Right lobe of liver (tissue), 6 donors: ENCODE measurements around the gene CEMIP2. TPM values are rescaled to one million over a fixed set of nuclear protein-coding genes. Genes with fewer than 3 reads are reported as not detected.

Experiments
- ATAC-seq, 4 donors: fragments of 200-7000 bp; cut with Tn5 transposase; one replicate each; pipeline ENCODE4 v1.9.1; 2020; ENCODE audit warnings: mild to moderate bottlenecking in 4 of 4, moderate library complexity in 4 of 4
- DNase-seq, 3 donors: peaks; one replicate each; pipeline ENCODE4 v3.0.0-alpha.2; 2020
- H3K27ac ChIP-seq, 3 donors: fragments of 200-600 bp; one replicate each; pipeline ENCODE4 v1.8.0; 2022
- H3K27me3 ChIP-seq, 2 donors: fragments of 200-600 bp; one replicate each; pipeline ENCODE4 v1.8.0; 2022
- H3K36me3 ChIP-seq, 4 donors: fragments of 200-600 bp; sonication (generic) in 1 of 4; one replicate each; pipeline versions ENCODE4 v1.5.1 to v1.8.0; 2017 to 2022; ENCODE audit warnings: control low read depth in 1 of 4
- H3K4me1 ChIP-seq, 4 donors: fragments of 200-600 bp; sonication (generic) in 1 of 4; one replicate each; pipeline versions ENCODE4 v1.5.1 to v1.8.0; 2017 to 2022; ENCODE audit warnings: control low read depth in 1 of 4
- H3K4me3 ChIP-seq, 3 donors: fragments of 200-600 bp; one replicate each; pipeline ENCODE4 v1.8.0; 2022
- H3K9me3 ChIP-seq, 4 donors: fragments of 200-600 bp; sonication (generic) in 1 of 4; one replicate each; pipeline versions ENCODE4 v1.5.1 to v1.8.0; 2017 to 2022; ENCODE audit warnings: control low read depth in 1 of 4
- POLR2A ChIP-seq: fragments of 450-650 bp; IDR thresholded peaks from one replicate; pipeline ENCODE4 v1.6.1; 2017; ENCODE audit warnings: antibody characterized with exemption, mild to moderate bottlenecking
- WGBS: methylation state at CpG from one replicate; pipeline ENCODE4 v1.1.6; 2018; ENCODE audit warnings: low coverage, low lambda C conversion rate; ENCODE audit not compliant: insufficient coverage; ENCODE audit errors: missing lambda C conversion rate; 5-methylcytosine and 5-hydroxymethylcytosine counted together
- intact Hi-C, 2 donors: fragments of 100-400 bp; cut with DNase I; formaldehyde crosslinking; loops; one replicate each; pipeline versions ENCODE4 v1.11.2 to v1.14.1; 2022
- total RNA-seq, 6 experiments: library from RNA; depleted of rRNA in 2 of 6; stranded (reverse); fragments of >200 nt in 2 of 6; fragmentation: NEBNext Ultra II Directional in 3 of 6; extraction: Animal tissue kit (Norgen Biotek cat#: 25700) in 3 of 6; gene quantifications; one replicate each; pipeline versions ENCODE4 v1.1.0 to v1.2.4, GENCODE V29; 2016 to 2023
- TF ChIP-seq, protein P1 (sequence below), 4 donors: fragments of 200-600 bp in 3 of 4; fragments of 450-650 bp in 1 of 4; IDR thresholded peaks; one replicate each; pipeline versions ENCODE4 v1.5.1 to v1.8.0; 2016 to 2022; ENCODE audit warnings: antibody characterized with exemption in 4 of 4, mild to moderate bottlenecking in 2 of 4
- donor health status: DM: no; HTN: yes; CAD: no.
- donor health status: DM: no; HTN: no; CAD: no.
- donor health status: DM: no; HTN: no; CAD: no.
- donor health status: DM: no; HTN: yes; CAD: no.
- donor health status: DM: no; HTN: yes; CAD: no.

CEMIP2 gene
- total RNA-seq, 6 experiments from 2014 or later = 40.9 to 92.8 (median 56.5) TPM

DNA sequence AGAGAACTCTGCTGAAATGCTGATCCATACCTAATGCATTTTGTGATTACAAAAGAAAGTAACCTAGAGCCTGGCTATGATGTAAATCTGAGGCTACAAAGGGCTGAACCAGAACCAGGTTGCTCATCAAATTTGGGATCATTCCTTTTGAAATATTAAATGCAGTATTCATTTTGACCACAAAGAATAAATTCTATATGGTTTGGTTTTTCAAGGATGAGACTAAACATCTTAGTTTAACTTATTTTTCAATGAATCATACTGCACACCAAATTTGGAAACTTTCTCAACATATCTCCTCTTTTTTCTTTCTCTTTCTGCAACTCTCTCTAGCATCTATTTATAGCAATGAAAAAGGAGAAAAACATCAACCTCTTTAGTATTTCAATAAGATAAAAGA is 46.5 kb downstream of the CEMIP2 start:
- no peak for TF ChIP-seq POLR2A
- TF ChIP-seq, protein P1, sequence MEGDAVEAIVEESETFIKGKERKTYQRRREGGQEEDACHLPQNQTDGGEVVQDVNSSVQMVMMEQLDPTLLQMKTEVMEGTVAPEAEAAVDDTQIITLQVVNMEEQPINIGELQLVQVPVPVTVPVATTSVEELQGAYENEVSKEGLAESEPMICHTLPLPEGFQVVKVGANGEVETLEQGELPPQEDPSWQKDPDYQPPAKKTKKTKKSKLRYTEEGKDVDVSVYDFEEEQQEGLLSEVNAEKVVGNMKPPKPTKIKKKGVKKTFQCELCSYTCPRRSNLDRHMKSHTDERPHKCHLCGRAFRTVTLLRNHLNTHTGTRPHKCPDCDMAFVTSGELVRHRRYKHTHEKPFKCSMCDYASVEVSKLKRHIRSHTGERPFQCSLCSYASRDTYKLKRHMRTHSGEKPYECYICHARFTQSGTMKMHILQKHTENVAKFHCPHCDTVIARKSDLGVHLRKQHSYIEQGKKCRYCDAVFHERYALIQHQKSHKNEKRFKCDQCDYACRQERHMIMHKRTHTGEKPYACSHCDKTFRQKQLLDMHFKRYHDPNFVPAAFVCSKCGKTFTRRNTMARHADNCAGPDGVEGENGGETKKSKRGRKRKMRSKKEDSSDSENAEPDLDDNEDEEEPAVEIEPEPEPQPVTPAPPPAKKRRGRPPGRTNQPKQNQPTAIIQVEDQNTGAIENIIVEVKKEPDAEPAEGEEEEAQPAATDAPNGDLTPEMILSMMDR (IDR thresholded peaks at IDR 0.05) = no peak
- H3K4me1 ChIP-seq = peaks cover 0 to 71% (median 21%) of the 10 kb centered on the region in 4 donors
- no peak overlapping the region for H3K4me3 ChIP-seq
- intact Hi-C loops = no loop called here
- H3K36me3 ChIP-seq = peaks cover 0 to 28% (median 7%) of the 10 kb centered on the region in 4 donors
- H3K9me3 ChIP-seq = no peaks in the 10 kb centered on the region
- DNase-seq (no peak), ATAC-seq (no peak)
- no peak overlapping the region for H3K27ac ChIP-seq
- H3K27me3 ChIP-seq = no peaks in the 10 kb centered on the region

DNA sequence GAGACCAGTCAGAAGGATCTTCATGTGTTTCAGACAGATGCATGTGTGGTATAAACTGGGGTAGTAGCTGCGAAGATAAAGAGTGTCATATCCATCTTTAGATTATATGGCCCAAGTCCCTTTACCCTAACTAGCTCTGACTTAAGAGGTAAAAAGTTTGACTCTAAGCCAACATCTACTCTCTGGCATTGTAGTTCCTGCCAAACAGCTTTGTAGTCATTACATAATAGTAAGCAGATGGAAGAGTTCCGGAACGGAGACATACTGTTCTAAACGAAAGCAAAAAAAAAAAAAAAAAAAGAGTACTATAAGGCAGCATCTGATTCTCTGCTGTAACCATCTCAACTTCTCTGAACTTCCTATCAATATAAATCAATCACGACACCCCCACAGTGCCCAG is 48.8 kb downstream of the CEMIP2 start:
- DNase-seq (no peak), ATAC-seq (peak; percentile 45 to 78 (median 72))
- intact Hi-C loops = no loop called here
- TF ChIP-seq POLR2A = no peak
- TF ChIP-seq, protein P1 (IDR thresholded peaks at IDR 0.05) = no peak
- 13% methylated on average over 5 of the region's 5 CpGs for WGBS
- H3K36me3 ChIP-seq = peaks cover 0 to 28% (median 4%) of the 10 kb centered on the region in 4 donors
- peak overlapping the region in 2 of 3 donors; percentile 37 to 45 for H3K27ac ChIP-seq
- no peaks in the 10 kb centered on the region for H3K9me3 ChIP-seq
- H3K4me3 ChIP-seq = no peak overlapping the region
- H3K4me1 ChIP-seq = peaks cover 0 to 67% (median 12%) of the 10 kb centered on the region in 4 donors
- no peaks in the 10 kb centered on the region for H3K27me3 ChIP-seq

DNA sequence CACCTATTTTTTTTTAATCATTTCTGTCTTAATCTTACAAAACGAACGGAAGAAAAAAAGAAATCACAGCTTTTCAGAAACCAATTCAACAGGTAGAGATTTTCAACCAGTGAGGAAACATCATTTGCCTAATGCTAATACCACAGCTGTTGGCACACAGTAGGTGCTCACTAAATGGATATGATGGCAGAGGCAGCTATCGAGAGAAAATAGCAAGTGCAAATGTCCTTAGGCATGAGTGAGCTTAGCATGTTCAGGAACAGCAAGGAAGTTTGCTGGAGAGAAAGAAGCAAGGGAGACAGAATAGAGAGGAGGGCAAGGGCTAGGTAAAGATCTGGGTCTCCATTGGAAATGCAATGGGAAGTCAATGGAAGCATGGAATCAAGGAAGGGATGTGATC is 49.2 kb downstream of the CEMIP2 start:
- TF ChIP-seq POLR2A = no peak
- TF ChIP-seq, protein P1 (IDR thresholded peaks at IDR 0.05) = no peak
- peak in 3 of 4 donors; percentile 4 to 15 (median 7) for ATAC-seq
- no peaks in the 10 kb centered on the region for H3K9me3 ChIP-seq
- intact Hi-C loops = no loop called here
- 90% methylated on average over 3 of the region's 3 CpGs for WGBS
- no peak for DNase-seq
- no peak overlapping the region for H3K4me3 ChIP-seq
- peaks cover 0 to 32% (median 5%) of the 10 kb centered on the region in 4 donors for H3K36me3 ChIP-seq
- peak overlapping the region in 2 of 3 donors; percentile 4 to 45 for H3K27ac ChIP-seq
- H3K27me3 ChIP-seq = no peaks in the 10 kb centered on the region
- peaks cover 0 to 63% (median 12%) of the 10 kb centered on the region in 4 donors for H3K4me1 ChIP-seq

DNA sequence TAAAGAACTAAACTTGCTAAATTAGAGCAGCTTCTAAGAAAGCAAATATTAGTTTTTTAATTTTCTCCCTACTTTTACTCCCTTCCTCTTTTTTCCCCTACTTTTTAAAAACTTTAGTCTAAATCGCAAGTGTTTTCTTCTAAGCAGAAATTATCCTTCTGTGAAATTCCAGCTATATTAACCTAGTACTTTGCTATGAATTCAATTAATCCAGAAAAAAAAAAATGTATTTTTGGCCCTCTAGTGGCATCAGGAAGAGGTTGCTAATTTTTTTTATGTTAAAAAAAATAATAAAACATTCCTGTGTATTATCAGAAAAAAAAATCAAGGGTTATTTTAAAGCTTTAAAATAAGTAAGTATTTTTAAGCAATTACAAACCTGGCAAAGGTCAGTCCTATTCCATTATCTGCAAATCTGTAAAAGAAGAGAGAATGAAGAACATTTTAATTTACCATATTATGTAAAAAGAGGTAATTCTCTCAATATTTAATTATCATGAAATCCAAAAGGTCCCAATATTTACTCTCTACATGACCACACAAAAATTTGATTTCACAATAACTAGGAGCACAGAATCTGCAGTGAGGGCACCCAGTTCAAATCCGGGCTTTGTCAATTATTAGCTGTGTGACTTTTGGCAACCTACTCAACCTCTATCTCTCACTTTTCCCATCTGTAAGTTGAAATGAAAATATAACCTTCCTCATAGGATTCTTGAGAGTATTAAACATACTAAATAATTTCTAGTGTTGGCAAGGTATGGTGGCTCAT is 52.0 kb downstream of the CEMIP2 start:
- WGBS = 55% methylated on average over 2 of the region's 2 CpGs
- DNase-seq (peak in 1 of 3 donors; percentile 65), ATAC-seq (peak; percentile 75 to 91 (median 82))
- TF ChIP-seq, protein P1 (IDR thresholded peaks at IDR 0.05) = peak; percentile 35 to 50 (median 40)
- no peak for TF ChIP-seq POLR2A
- Histone ChIP-seq H3K27me3 (no peaks in the 10 kb centered on the region), H3K36me3 (peaks cover 0 to 41% (median 13%) of the 10 kb centered on the region in 4 donors), H3K4me3 (no peak overlapping the region), H3K4me1 (peaks cover 0 to 54% (median 12%) of the 10 kb centered on the region in 4 donors), H3K27ac (peak overlapping the region in 2 of 3 donors; percentile 37 to 68), H3K9me3 (no peaks in the 10 kb centered on the region)
- intact Hi-C loops = no loop called here
